Measurements from ENCODE around the gene PRR5.

Gene PRR5

GRCh38 chr22:44711690-44712555 lies 9.9 kb downstream of the PRR5 start:
- Histone ChIP-seq H3K4me3 (ENCODE audit: low read depth, low read length) (no peak overlapping the region), H3K36me3 (replicated peaks) (no peaks in the 10 kb centered on the region), H3K27me3 (replicated peaks) (no peaks in the 10 kb centered on the region), H3K27ac (no peak overlapping the region)
- in situ Hi-C loops (cut with HindIII; ENCODE audit: low pct_ligation_motif_present, low sequenced_read_pairs), result no loop called here
- no peak for TF ChIP-seq CTCF (IDR thresholded peaks at IDR 0.05; ENCODE audit: low read depth, low read length, missing control alignments)
- no peak for DNase-seq

GRCh38 chr22:44712962-44713361 lies 11.0 kb downstream of the PRR5 start:
- Histone ChIP-seq H3K27ac (no peak overlapping the region), H3K36me3 (replicated peaks) (no peaks in the 10 kb centered on the region), H3K4me3 (ENCODE audit: low read depth, low read length) (no peak overlapping the region), H3K27me3 (replicated peaks) (no peaks in the 10 kb centered on the region)
- no peak for DNase-seq
- in situ Hi-C loops (cut with HindIII; ENCODE audit: low pct_ligation_motif_present, low sequenced_read_pairs), result no loop called here
- no peak for TF ChIP-seq CTCF (IDR thresholded peaks at IDR 0.05; ENCODE audit: low read depth, low read length, missing control alignments)

GRCh38 chr22:44714703-44715350 lies 12.8 kb downstream of the PRR5 start:
- Histone ChIP-seq H3K27me3 (replicated peaks) (no peaks in the 10 kb centered on the region), H3K4me3 (ENCODE audit: low read depth, low read length) (no peak overlapping the region), H3K27ac (no peak overlapping the region), H3K36me3 (replicated peaks) (no peaks in the 10 kb centered on the region)
- DNase-seq, result no peak
- in situ Hi-C loops (cut with HindIII; ENCODE audit: low pct_ligation_motif_present, low sequenced_read_pairs), result no loop called here
- no peak for TF ChIP-seq CTCF (IDR thresholded peaks at IDR 0.05; ENCODE audit: low read depth, low read length, missing control alignments)

GRCh38 chr22:44718418-44718817 lies 16.4 kb downstream of the PRR5 start:
- in situ Hi-C loops (cut with HindIII; ENCODE audit: low pct_ligation_motif_present, low sequenced_read_pairs), result no loop called here
- no peak for DNase-seq
- no peaks in the 10 kb centered on the region for H3K36me3 ChIP-seq (replicated peaks)
- H3K4me3 ChIP-seq (ENCODE audit: low read depth, low read length), result no peak overlapping the region
- H3K27ac ChIP-seq, result no peak overlapping the region
- TF ChIP-seq CTCF (IDR thresholded peaks at IDR 0.05; ENCODE audit: low read depth, low read length, missing control alignments), result no peak
- no peaks in the 10 kb centered on the region for H3K27me3 ChIP-seq (replicated peaks)

GRCh38 chr22:44719586-44720368 lies 17.8 kb downstream of the PRR5 start:
- H3K36me3 ChIP-seq (replicated peaks), result no peaks in the 10 kb centered on the region
- no peak for TF ChIP-seq CTCF (IDR thresholded peaks at IDR 0.05; ENCODE audit: low read depth, low read length, missing control alignments)
- in situ Hi-C loops (cut with HindIII; ENCODE audit: low pct_ligation_motif_present, low sequenced_read_pairs), result no loop called here
- H3K4me3 ChIP-seq (ENCODE audit: low read depth, low read length), result no peak overlapping the region
- H3K27me3 ChIP-seq (replicated peaks), result no peaks in the 10 kb centered on the region
- DNase-seq, result no peak
- H3K27ac ChIP-seq, result no peak overlapping the region
